Immature natural killer cell (primary cell): ENCODE measurements around the gene MRPS35. TPM values are rescaled to one million over a fixed set of nuclear protein-coding genes. Genes with fewer than 3 reads are reported as not detected.

ENCODE experiments used
- DNase-seq, 3 donors: peaks; one replicate each; pipeline ENCODE4 v3.0.0; 2022; ENCODE audit warnings: mixed read lengths in 1 of 3
- H3K27ac Mint-ChIP-seq, 6 donors: one replicate each; pipeline ENCODE4 v1.8.0; 2020; ENCODE audit warnings: mixed read lengths in 6 of 6, mild to moderate bottlenecking in 5 of 6, inconsistent platforms in 4 of 6, moderate library complexity in 3 of 6
- H3K27me3 Mint-ChIP-seq, 3 donors: one replicate each; pipeline ENCODE4 v1.8.0; 2020 to 2021; ENCODE audit warnings: low read depth in 3 of 3, mild to moderate bottlenecking in 3 of 3, mixed read lengths in 3 of 3, moderate library complexity in 3 of 3, inconsistent platforms in 1 of 3
- H3K36me3 Mint-ChIP-seq, 3 donors: one replicate each; pipeline ENCODE4 v1.8.0; 2020; ENCODE audit warnings: mixed read lengths in 3 of 3, inconsistent platforms in 2 of 3, mild to moderate bottlenecking in 2 of 3
- H3K4me1 Mint-ChIP-seq, 2 donors: one replicate each; pipeline ENCODE4 v1.8.0; 2020; ENCODE audit warnings: inconsistent platforms in 2 of 2, mild to moderate bottlenecking in 2 of 2, mixed read lengths in 2 of 2, moderate library complexity in 1 of 2
- H3K4me3 Mint-ChIP-seq, 5 donors: one replicate each; pipeline ENCODE4 v1.8.0; 2020; ENCODE audit warnings: mild to moderate bottlenecking in 5 of 5, mixed read lengths in 5 of 5, inconsistent platforms in 3 of 5, moderate library complexity in 3 of 5
- H3K9me3 Mint-ChIP-seq, 6 donors: one replicate each; pipeline ENCODE4 v1.8.0; 2020; ENCODE audit warnings: mild to moderate bottlenecking in 6 of 6, mixed read lengths in 6 of 6, inconsistent platforms in 4 of 6, moderate library complexity in 3 of 6
- polyA plus RNA-seq, 3 donors: library from polyadenylated mRNA; unstranded; fragments of 300-500 nt; fragmentation: Illumina TruSeq; gene quantifications; one replicate each; pipeline ENCODE4 v1.2.3, GENCODE V29; 2021

Gene MRPS35
- polyA plus RNA-seq, 3 donors from 2014 or later, result 39.2 to 51.3 (median 41.4) TPM

DNA sequence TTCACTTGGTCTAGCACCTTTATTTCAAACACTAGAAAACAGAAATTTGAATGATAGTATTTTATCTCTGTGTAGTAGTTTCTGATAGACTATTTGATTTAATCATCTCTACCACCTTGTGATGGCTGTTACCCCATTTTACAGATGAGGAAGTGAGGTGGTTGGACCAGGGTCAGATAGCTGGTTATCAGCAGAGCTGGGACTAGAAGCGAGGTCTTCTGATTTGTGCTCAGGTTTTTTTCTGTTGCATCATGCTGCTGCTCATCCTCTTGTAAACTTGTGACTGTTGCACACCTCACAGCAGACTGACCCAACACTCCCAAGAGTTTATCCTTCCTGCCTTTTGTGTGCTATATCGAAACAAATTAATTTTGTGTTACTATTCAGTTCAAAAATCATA lies 79.5 kb downstream of the MRPS35 start:
- DNase-seq, result no peak
- Mint-ChIP-seq H3K4me3 (no peak overlapping the region), H3K27ac (no peak overlapping the region), H3K4me1 (peaks cover 6 to 30% of the 10 kb centered on the region in 2 donors), H3K9me3 (no peaks in the 10 kb centered on the region), H3K36me3 (peaks cover 10 to 24% (median 11%) of the 10 kb centered on the region in 3 donors), H3K27me3 (no peaks in the 10 kb centered on the region)

DNA sequence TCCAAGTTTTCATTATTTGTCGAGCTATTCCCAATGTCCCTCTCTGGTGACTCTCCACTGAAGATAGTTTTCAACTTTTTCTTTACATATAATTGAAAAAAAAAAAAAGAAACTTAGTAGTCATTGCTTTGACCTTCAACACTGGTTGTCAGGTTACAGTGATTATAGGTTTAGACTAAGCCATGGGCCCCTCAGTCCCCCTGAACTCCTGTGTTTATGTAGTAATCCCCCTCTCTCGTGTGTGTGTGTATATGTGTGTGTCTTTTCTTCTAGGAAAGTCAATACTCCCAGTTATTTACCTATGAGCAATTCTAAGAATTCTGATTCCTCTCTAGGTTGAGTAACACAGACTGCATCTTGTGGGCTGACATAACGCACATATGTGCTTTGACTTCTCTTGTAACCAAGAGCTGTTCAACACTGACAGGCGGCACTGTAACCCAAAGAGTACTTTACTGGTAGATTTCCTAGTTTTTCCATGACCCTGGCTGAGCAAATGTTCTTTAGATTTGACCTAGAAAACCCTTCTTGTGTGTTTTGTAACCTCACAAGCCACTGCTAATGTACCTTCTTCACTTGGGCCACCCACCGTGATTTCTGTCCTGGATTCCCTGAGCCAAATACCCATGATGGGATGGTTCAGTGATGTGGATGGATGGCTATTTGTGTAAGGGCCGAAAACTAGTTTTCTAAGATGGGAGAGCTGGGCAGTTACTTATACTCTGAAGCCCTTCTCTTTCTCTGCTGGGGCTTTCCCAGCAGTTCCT lies 84.4 kb downstream of the MRPS35 start:
- Mint-ChIP-seq H3K36me3 (peaks cover 24 to 42% (median 25%) of the 10 kb centered on the region in 3 donors), H3K27ac (peak overlapping the region in 1 of 6 donors; percentile 54), H3K4me3 (no peak overlapping the region), H3K27me3 (no peaks in the 10 kb centered on the region), H3K9me3 (no peaks in the 10 kb centered on the region), H3K4me1 (peaks cover 0 to 4% of the 10 kb centered on the region in 2 donors)
- no peak for DNase-seq

- H3K27ac Mint-ChIP-seq, result no peak overlapping the region
Measured at GRCh38 chr12:27796128-27796527, 85.5 kb downstream of the MRPS35 start.

DNA sequence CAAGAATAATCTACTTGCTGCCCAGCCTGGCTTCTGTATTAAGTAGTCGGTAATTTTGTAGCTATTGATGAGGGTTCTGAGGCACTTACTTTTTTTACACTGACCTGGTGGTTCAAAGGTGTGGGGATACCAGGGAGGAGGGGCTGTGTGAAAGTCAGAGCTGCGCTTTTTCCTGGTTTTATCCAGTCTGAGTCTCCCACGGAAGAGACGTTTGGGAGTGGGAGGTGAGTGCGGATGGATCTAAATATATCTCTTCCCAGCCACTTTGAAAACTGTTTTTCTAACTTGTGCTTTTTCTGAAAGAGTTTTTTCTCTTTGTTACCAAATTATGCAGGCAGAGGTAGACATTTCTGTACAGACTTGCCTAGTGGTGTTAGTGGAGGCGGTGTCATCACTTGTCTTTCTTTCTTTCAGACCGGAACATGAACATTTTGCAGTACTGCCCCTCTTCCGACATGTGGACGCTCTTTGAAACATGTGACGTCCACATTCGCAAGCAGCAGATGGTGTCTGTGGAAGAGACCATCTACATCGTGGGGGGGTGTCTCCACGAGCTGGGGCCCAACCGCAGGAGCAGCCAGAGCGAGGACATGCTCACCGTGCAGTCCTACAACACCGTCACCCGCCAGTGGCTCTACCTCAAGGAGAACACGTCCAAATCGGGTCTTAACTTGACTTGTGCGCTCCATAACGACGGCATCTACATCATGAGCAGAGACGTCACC lies 86.8 kb downstream of the MRPS35 start:
- no peaks in the 10 kb centered on the region for H3K27me3 Mint-ChIP-seq
- H3K36me3 Mint-ChIP-seq, result peaks cover 15 to 27% (median 18%) of the 10 kb centered on the region in 3 donors
- H3K4me1 Mint-ChIP-seq, result no peaks in the 10 kb centered on the region
- no peak for DNase-seq
- no peaks in the 10 kb centered on the region for H3K9me3 Mint-ChIP-seq
- H3K27ac Mint-ChIP-seq, result no peak overlapping the region
- H3K4me3 Mint-ChIP-seq, result no peak overlapping the region

More at GRCh38 chr12:27796128-27796527, 85.5 kb downstream of the MRPS35 start:
- Mint-ChIP-seq H3K4me3 (no peak overlapping the region), H3K9me3 (no peaks in the 10 kb centered on the region), H3K4me1 (no peaks in the 10 kb centered on the region), H3K36me3 (peaks cover 24 to 38% (median 25%) of the 10 kb centered on the region in 3 donors), H3K27me3 (no peaks in the 10 kb centered on the region)
- no peak for DNase-seq

DNA sequence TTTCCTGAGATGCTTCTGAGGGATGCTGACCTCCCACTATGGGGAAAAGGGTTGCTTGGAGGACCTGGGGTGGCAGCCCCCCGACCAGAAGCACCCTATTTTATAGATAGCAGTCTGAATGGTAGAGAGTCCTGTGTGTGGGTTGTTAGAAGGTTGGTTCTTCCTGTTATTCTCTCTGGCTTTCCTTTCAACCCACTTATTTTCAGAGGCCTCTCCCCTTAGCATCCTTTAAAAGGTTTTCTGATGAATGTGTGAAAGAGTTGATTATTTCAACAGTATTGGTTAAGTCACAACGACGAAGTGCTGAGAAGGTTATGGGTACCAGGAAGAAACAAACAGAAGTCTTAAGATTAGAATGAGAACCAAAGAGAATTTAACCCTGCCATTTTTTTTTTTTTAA lies 90.2 kb downstream of the MRPS35 start:
- no peak overlapping the region for H3K4me3 Mint-ChIP-seq
- peaks cover 0 to 4% (median 0%) of the 10 kb centered on the region in 3 donors for H3K27me3 Mint-ChIP-seq
- H3K36me3 Mint-ChIP-seq, result peaks cover 7 to 18% (median 15%) of the 10 kb centered on the region in 3 donors
- peaks cover 0 to 1% of the 10 kb centered on the region in 2 donors for H3K4me1 Mint-ChIP-seq
- H3K9me3 Mint-ChIP-seq, result no peaks in the 10 kb centered on the region
- H3K27ac Mint-ChIP-seq, result peak overlapping the region in 1 of 6 donors; percentile 13
- no peak for DNase-seq

DNA sequence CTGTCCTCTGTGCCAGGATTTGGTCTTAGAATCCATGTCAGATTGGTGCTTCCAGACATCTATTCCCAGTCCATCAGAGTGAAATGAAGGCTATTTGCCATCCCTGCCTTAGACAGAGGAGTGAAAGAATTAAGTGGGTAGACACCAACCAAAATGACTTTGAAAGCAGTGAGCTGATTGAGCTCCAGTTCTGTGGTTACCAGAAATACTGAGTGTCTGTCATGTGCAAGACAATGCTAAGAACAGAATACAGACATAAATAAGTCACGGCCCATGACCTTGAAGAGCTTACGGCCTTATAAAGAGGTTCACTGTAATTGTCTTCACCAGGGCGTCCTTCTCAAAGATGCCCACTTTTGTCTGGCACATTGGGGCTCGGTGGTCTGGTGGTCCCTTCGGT lies 91.0 kb downstream of the MRPS35 start:
- H3K36me3 Mint-ChIP-seq, result peaks cover 7 to 14% (median 12%) of the 10 kb centered on the region in 3 donors
- H3K27ac Mint-ChIP-seq, result no peak overlapping the region
- H3K9me3 Mint-ChIP-seq, result no peaks in the 10 kb centered on the region
- DNase-seq, result no peak
- no peak overlapping the region for H3K4me3 Mint-ChIP-seq
- peaks cover 0 to 9% of the 10 kb centered on the region in 2 donors for H3K4me1 Mint-ChIP-seq
- H3K27me3 Mint-ChIP-seq, result peaks cover 0 to 6% (median 0%) of the 10 kb centered on the region in 3 donors

GRCh38 chr12:27802511-27802910 lies 91.9 kb downstream of the MRPS35 start:
- no peak for DNase-seq
- Mint-ChIP-seq H3K36me3 (peaks cover 7% of the 10 kb centered on the region in 3 donors), H3K4me3 (no peak overlapping the region), H3K4me1 (peaks cover 6 to 18% of the 10 kb centered on the region in 2 donors), H3K27ac (no peak overlapping the region), H3K27me3 (peaks cover 0 to 6% (median 0%) of the 10 kb centered on the region in 3 donors), H3K9me3 (no peaks in the 10 kb centered on the region)

DNA sequence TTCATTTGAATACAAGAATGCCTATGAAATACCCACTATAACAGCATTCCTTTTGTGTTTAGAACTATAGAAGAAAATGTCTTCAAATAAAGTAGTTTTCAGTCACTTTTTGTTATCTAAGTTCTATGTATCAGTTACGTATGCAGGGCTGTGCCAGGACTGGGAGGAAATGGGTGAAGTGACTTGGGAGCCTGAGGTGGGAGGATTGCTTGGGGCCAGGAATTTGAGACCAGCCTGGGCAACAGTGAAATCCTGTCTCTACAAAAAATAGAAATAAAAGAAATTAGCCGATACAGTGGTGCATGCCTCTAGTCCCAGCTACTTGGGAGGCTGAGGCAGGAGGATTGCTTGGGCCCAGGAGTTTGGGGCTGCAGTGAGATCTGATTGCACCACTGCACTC lies 92.3 kb downstream of the MRPS35 start:
- no peak overlapping the region for H3K4me3 Mint-ChIP-seq
- H3K27ac Mint-ChIP-seq, result no peak overlapping the region
- H3K9me3 Mint-ChIP-seq, result no peaks in the 10 kb centered on the region
- H3K36me3 Mint-ChIP-seq, result peaks cover 3 to 7% (median 4%) of the 10 kb centered on the region in 3 donors
- DNase-seq, result no peak
- H3K4me1 Mint-ChIP-seq, result peaks cover 6 to 21% of the 10 kb centered on the region in 2 donors
- H3K27me3 Mint-ChIP-seq, result peaks cover 0 to 6% (median 0%) of the 10 kb centered on the region in 3 donors

DNA sequence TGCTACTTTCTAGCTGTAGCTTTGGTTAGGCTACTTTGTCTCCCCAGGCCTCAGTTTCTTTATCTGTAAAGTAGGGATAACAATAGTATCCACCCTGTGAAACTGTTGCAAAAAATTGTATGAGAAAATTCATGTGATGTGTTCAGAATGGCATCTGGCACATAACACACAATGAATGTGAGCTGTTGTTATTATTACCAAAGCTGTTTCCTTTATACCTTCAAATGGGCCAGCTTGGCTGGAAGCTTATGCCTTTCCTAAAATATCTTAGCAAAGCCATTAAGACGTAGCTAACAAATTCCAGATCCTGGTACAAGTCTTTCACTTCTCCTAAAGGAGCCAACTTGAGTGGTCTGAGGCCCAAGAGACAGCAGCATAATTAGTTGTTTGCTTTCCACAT lies 94.6 kb downstream of the MRPS35 start:
- Mint-ChIP-seq H3K27ac (no peak overlapping the region), H3K27me3 (peaks cover 0 to 8% (median 0%) of the 10 kb centered on the region in 3 donors), H3K4me3 (no peak overlapping the region), H3K9me3 (no peaks in the 10 kb centered on the region), H3K4me1 (peaks cover 6 to 21% of the 10 kb centered on the region in 2 donors), H3K36me3 (no peaks in the 10 kb centered on the region)
- DNase-seq, result no peak

Other genes starting within 250 kb of the MRPS35 start
- gene PPFIBP1, start 186.6 kb upstream of the MRPS35 start, polyA plus RNA-seq, result under 1 TPM in 2 of 3 donors, not detected in 1; 0.39 to 0.62 TPM
- not detected for gene REP15, start 14.4 kb upstream of the MRPS35 start, polyA plus RNA-seq
- gene KLHL42, start 69.4 kb downstream of the MRPS35 start, polyA plus RNA-seq, result 10 to 100 TPM in 1 of 3 donors, 1 to 10 TPM in 2; 3.5 to 10.3 (median 5.7) TPM
- not detected for gene MANSC4, start 69.4 kb downstream of the MRPS35 start, polyA plus RNA-seq